GM18507 (cell line): ENCODE results near the gene PHF2.

Source experiments
- DNase-seq: peaks from one replicate; pipeline ENCODE4 v3.0.0; 2011; ENCODE audit warnings: low read depth; ENCODE audit not compliant: insufficient read length; ENCODE audit errors: extremely low spot score
- FAIRE-seq: peaks from 2 replicates; lab custom pipeline; 2011; peaks lifted over from hg19 to GRCh38; lab: Jason Lieb, UNC

Gene PHF2

GRCh38 chr9:93582115-93582514, 5.7 kb downstream of the PHF2 start:
- no peak for FAIRE-seq
- DNase-seq: no peak

DNA sequence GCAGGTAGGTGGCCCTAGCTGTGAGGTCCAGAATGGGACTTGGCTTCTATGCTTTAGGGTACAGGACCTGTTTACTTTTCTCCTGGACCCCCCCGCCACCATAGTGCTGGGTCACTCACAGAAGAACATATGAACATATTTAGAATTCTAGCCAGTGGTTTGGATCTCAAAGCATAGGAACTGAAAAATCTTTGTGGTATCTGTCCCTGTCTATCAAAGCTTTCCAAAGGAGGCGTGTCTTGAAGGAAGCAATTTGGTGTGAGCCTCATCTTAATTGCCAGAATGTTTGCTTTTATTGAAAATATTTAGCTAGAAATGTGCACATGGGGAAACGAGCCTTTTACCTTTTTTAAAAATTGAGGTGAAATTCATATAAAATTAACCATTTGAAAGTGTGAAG, 6.2 kb downstream of the PHF2 start:
- DNase-seq (no peak), FAIRE-seq (no peak)

DNA sequence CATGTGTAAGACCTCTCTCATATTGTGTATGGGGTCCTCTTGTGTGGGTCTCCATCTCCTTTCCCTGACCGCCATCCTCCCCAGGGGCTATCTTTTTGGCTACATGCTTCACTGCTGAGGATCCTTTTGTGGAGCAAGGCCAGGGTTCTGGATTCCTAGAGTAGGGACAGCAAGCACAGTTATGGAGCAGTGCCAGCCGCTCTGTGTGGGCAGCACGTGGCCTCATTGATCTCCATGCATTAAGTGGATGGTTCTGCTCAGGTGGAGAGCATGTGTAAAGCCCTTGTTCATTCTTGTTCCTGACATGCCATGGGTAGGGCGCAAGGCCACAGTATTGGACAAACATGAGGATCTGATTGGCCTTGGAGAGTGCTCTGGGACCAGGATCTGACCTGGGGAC, 8.9 kb downstream of the PHF2 start:
- DNase-seq (no peak), FAIRE-seq (no peak)

DNA sequence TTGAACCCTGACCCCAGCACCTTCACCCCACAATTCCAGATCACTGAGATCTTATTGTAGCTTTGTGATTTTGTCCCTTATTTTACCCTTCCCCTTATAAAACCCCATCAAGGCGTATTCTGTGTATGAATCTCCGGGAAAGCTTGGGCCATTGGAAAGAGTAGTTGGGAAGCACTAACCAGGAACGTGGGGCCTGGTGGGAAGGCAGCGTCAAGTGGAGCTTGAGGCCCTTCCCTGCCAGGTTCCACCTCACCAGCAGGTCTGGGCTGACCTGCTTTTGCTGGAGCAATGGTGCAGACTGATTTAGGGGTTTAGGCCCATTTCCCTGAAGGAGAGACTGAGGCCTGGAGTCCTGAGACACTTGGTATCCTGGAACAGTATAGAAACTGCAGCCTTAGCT, 9.3 kb downstream of the PHF2 start:
- DNase-seq (no peak), FAIRE-seq (no peak)

- no peak for FAIRE-seq
- DNase-seq: no peak
Observed at GRCh38 chr9:93586290-93587057, 10.1 kb downstream of the PHF2 start.

DNA sequence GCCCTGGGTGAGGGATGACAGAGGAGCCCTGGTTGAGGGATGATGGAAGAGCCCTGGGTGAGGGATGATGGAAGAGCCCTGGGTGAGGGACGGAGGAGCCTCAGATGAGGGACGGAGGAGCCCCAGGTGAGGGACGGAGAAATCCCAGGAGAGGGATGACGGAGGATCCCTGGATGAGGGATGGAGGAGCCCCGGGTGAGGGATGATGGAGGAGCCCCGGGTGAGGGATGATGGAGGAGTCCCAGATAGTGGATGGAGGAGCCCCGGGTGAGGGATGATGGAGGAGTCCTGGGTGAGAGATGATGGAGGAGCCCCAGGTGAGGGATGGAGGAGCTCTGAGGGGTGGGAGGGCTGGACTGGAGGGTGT, 10.9 kb downstream of the PHF2 start:
- FAIRE-seq (no peak), DNase-seq (no peak)

- no peak for DNase-seq
Observed at GRCh38 chr9:93587651-93588347, 11.4 kb downstream of the PHF2 start.

DNA sequence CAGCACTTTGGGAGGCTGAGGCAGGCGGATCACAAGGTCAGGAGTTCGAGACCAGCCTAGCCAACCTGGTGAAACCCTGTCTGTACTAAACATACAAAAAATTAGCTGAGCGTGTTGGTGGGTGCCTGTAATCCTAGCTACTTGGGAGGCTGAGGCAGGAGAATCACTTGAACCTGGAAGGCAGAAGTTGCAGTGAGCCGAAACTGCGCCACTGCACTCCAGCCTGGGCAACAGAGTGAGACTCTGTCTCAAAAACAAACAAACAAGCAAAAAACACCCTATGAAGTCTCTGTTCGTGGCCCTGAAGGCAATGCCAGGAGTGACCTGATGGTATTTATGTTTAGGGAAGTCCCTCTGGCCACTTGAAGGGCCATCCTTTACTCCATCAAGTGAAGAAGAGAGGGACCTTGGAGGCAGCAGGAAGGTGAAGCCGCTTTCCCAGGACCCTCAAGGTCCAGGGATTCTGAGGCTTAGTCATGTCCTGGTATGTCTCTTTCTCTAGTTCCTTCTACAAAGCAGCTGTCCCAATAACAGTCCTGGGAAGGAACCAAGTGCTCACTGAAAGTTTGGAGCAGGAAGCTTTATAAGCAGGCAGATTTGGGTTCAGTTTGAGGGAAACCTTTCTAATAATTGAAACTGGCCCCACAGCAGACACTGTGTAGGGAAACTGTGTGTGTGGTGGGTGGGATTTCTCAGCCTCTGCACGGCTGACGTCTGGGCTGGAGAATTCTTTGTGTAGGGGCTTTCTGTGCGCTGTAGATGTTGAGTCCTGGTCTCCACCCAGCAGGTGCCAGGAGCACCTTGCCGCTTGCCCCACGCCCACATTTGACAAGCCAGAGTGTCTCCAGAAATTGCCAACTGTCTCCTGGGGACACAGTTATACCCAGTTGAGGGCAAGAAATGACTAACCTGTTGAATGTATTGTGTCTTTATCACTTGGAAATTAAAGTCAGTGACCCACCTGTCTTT, 12.5 kb downstream of the PHF2 start:
- FAIRE-seq (no peak), DNase-seq (no peak)

More at GRCh38 chr9:93587651-93588347, 11.4 kb downstream of the PHF2 start:
- FAIRE-seq: no peak

GRCh38 chr9:93589688-93590087, 13.3 kb downstream of the PHF2 start:
- FAIRE-seq: no peak

GRCh38 chr9:93590609-93591234, 14.3 kb downstream of the PHF2 start:
- FAIRE-seq (no peak), DNase-seq (no peak)

More at GRCh38 chr9:93589688-93590087, 13.3 kb downstream of the PHF2 start:
- no peak for DNase-seq

DNA sequence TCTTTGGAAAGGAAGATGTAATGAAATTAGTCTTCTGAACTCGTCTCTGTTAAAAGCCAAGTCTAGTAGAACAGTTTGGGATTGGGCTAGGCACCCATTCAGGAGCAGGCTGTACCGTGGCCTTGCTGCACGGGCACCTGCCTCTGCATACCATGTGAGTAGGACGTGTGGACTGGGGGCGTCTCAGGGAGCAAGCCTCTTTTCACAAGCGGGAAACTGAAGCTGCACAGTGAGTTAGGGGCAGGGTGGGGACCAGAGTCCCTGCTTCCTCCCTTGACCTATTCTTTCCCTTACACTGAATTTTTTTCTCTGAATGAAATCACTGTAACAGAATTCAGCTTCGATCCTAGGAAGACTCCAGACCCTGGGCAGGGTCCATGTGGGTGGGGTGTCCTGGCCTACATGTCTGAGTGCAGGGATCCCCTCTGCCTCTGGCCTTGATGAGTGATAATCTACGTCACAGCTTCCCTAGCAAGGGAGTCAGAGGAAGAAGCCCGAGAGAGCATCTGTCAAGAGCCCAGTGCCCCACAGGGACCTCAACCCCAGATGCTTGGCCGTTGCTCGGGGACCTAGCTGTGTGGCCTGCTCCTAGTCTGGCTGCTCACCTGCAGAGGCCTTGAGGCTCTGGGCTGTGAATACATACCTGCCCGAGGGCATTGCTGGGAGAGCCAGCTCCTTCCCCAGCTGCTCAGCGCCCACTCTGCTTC, 15.1 kb downstream of the PHF2 start:
- DNase-seq (no peak), FAIRE-seq (no peak)

DNA sequence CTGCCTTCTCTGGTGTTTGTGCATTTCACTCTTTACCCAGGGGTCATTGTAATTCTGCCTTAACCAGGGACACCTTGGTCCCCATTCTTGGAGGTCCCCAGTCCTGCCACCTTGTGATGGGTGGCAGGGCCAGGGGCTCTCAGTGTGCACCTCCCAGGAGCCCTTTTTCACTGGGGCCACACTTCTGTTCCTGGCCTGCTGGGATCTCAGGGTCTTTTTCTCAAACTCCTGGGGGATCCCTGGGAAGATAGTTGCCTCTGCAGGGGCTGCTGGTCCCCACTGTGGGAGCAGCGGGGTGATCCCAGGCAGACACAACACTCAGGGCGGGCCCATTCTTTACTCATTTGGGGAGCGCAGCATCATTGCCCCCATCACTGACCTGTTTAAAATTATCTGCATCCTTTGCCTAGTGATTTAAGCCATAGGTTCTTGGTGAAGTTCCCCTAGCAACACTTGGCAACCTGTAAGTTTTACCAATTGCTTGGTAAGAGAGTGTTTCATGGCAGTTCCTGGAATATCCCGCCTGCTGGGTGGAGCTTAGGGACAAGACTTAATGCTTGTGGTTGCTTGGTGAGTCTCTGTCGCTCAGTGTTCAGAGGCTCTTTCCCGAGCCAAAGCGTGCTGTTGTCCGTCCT, 15.7 kb downstream of the PHF2 start:
- FAIRE-seq: no peak
- no peak for DNase-seq

- FAIRE-seq: no peak
- DNase-seq: no peak
Observed at GRCh38 chr9:93592643-93593021, 16.2 kb downstream of the PHF2 start.

GRCh38 chr9:93593144-93593658, 16.8 kb downstream of the PHF2 start:
- no peak for FAIRE-seq
- DNase-seq: no peak

GRCh38 chr9:93594041-93594756, 17.8 kb downstream of the PHF2 start:
- FAIRE-seq (no peak), DNase-seq (no peak)

DNA sequence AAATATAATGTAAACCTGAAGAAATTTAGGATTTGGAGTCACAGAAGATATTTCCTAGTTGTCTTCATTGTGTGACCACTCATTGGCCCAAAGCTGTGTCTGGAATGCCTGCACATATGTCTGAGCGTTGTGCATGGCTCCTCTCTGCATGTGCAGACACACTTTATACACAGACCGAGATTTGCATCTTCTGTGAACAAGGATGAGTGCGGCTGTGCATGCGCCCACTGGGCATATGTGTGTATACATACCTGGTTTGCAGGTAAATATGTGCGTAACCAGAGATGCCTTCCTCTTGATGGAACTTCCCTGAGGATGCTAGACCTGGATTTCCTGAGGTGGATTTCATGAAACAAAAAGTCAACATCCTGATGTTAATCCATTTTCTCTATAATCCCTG, 19.1 kb downstream of the PHF2 start:
- FAIRE-seq (no peak), DNase-seq (no peak)

GRCh38 chr9:93595861-93596365, 19.5 kb downstream of the PHF2 start:
- no peak for FAIRE-seq
- DNase-seq: no peak

GRCh38 chr9:93596399-93596798, 20.0 kb downstream of the PHF2 start:
- FAIRE-seq (peak; percentile 56), DNase-seq (no peak)
